ENCODE data around the gene HOXB6.

Gene HOXB6

DNA sequence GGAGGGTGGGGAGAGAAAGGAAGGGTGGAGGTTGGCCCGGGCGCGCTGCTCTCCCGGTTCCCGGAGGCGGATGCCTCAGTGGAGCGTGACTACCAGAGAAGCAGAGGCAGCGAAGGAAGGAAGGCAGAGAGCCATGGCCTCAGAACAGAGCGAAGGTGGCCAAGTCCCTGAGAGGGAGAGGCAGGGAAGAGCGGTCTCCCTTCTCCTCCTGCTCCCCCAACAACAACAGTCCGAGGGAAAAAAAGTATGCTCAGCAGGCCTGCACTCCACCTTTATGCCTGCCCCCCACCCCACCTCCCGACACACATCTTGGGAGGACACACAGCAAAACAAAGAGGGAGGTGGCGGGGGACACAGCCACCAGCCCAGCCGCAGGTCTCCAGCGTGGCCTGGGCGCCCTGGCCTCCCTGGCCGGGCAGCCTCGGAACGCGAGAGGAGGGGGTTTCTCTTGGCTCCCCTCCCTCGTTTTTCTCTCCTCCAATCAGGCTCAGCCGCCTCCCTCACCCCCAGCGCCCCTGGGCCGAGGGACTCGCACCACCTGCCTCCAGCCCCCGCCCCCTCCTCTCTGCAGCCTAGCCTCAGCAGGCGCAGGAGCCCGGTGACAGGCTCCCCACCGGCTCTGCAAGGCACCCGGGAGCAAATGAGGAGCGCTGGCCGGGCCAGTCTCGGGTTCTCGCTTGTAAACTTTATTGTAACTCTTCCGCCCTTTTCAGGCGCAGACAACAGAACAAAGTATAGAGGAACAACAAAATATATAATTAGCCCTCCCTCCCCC lies 7.1 kb upstream of the HOXB6 start:
- TF ChIP-seq BACH2 (CRISPR knock-in tag; IDR thresholded peaks at IDR 0.05; ENCODE audit: borderline replicate concordance) (no peak), ZNF70 (CRISPR knock-in tag; IDR thresholded peaks at IDR 0.05) (no peak), CSDC2 (CRISPR knock-in tag; IDR thresholded peaks at IDR 0.05) (no peak), SNAI2 (CRISPR knock-in tag; IDR thresholded peaks at IDR 0.05) (no peak), ZNF565 (CRISPR knock-in tag; conservative IDR thresholded peaks at IDR 0.05; ENCODE audit: low read depth) (no peak), ZC3H10 (CRISPR knock-in tag; IDR thresholded peaks at IDR 0.05) (no peak)
- TF ChIP-seq, protein P1, sequence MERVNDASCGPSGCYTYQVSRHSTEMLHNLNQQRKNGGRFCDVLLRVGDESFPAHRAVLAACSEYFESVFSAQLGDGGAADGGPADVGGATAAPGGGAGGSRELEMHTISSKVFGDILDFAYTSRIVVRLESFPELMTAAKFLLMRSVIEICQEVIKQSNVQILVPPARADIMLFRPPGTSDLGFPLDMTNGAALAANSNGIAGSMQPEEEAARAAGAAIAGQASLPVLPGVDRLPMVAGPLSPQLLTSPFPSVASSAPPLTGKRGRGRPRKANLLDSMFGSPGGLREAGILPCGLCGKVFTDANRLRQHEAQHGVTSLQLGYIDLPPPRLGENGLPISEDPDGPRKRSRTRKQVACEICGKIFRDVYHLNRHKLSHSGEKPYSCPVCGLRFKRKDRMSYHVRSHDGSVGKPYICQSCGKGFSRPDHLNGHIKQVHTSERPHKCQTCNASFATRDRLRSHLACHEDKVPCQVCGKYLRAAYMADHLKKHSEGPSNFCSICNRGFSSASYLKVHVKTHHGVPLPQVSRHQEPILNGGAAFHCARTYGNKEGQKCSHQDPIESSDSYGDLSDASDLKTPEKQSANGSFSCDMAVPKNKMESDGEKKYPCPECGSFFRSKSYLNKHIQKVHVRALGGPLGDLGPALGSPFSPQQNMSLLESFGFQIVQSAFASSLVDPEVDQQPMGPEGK (CRISPR knock-in tag; IDR thresholded peaks at IDR 0.05; ENCODE audit: borderline replicate concordance): no peak

DNA sequence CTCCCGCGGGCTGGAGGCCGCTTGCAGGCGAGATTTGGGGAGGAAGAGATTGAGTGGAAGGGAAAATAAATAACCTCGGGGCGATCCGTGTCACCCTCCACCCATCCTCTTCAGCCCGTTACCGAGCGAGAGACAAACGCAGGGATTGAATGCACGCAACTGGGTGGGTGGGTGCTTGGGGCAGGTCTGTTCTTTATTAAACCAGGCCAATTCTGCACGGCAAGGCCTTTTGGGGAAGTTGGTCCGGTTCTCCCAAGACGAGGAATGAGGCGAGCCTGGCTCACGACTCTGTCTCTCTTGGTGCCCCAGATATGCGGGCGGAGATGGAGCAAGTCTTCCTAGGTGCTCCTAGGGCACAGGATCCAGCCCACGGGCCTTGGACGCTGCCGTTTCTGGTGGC lies 6.4 kb upstream of the HOXB6 start:
- TF ChIP-seq GLIS3 (CRISPR knock-in tag; IDR thresholded peaks at IDR 0.05) (no peak), SNAI2 (CRISPR knock-in tag; IDR thresholded peaks at IDR 0.05) (no peak), ZNF8 (CRISPR knock-in tag; IDR thresholded peaks at IDR 0.05) (no peak), ZC3H10 (CRISPR knock-in tag; IDR thresholded peaks at IDR 0.05) (no peak)
- TF ChIP-seq, protein P2, sequence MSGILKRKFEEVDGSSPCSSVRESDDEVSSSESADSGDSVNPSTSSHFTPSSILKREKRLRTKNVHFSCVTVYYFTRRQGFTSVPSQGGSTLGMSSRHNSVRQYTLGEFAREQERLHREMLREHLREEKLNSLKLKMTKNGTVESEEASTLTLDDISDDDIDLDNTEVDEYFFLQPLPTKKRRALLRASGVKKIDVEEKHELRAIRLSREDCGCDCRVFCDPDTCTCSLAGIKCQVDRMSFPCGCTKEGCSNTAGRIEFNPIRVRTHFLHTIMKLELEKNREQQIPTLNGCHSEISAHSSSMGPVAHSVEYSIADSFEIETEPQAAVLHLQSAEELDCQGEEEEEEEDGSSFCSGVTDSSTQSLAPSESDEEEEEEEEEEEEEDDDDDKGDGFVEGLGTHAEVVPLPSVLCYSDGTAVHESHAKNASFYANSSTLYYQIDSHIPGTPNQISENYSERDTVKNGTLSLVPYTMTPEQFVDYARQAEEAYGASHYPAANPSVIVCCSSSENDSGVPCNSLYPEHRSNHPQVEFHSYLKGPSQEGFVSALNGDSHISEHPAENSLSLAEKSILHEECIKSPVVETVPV (CRISPR knock-in tag; IDR thresholded peaks at IDR 0.05): no peak
- no peak for ATAC-seq

More for the DNA sequence above, 7.1 kb upstream of the HOXB6 start:
- no peak for ATAC-seq

DNA sequence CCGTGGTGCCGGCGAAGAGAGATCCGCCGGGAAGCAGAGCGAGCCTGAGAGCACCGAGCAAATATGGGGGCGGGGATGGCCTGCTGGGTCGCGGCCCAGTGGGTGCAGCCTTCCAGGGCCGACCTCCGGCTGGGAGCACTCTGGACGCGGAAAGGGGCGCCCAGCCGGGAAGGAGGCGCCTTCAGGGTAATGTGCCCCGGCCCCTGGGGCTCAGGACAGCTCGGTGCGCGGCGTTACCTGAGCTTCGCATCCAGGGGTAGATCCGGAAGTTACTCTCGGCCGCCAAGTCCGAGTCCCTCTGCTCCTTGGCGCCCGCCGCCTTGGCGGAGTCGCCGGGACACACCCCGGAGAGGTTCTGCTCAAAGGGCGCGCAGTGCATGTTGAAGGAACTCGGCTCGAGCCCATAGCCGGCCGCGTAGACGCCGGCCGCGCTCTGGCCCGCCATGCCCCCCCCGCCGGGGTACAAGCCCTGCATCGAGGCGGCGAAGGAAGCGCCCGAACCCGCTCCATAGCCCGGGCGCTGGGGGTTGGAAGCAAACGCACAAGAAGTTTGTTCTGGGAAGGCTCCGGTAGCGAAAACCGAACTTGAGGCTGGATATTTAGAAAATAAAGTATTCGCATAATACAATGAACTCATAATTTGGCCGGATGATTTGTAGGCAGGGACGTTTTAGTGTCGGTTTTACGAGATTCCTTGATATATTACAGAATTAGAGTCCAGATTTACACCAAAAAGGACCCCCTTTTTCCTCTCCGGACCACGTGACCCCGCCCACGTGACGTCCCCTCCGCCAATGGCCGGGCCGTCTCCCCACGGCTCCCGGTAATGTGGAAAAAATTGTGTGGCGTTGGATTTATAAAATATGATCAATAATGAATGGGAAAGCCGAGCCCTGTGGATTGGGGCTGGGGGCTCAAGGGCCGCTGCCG lies 5.8 kb upstream of the HOXB6 start, which contains the start of gene HOXB7:
Gene HOXB7, minus strand, starts transcription at position 736 of the 930 bp plus-strand sequence. Its CDS starts 99 bp downstream, at position 637.
- no peak for ATAC-seq
- no peak for TF ChIP-seq ZFP3 (CRISPR knock-in tag; IDR thresholded peaks at IDR 0.05)
- no peak for TF ChIP-seq BACH2 (CRISPR knock-in tag; IDR thresholded peaks at IDR 0.05; ENCODE audit: borderline replicate concordance)
- no peak for TF ChIP-seq ISL1 (CRISPR knock-in tag; IDR thresholded peaks at IDR 0.05)
- TF ChIP-seq, protein P2 (CRISPR knock-in tag; IDR thresholded peaks at IDR 0.05): no peak
- no peak for TF ChIP-seq TCF4 (CRISPR knock-in tag; IDR thresholded peaks at IDR 0.05; ENCODE audit: borderline replicate concordance)
- TF ChIP-seq ZNF8 (CRISPR knock-in tag; IDR thresholded peaks at IDR 0.05): no peak
- no peak for TF ChIP-seq GLIS3 (CRISPR knock-in tag; IDR thresholded peaks at IDR 0.05)
- TF ChIP-seq ESRRG (CRISPR knock-in tag; IDR thresholded peaks at IDR 0.05): no peak
- no peak for TF ChIP-seq ZFP30 (CRISPR knock-in tag; IDR thresholded peaks at IDR 0.05)
- TF ChIP-seq, protein P3, sequence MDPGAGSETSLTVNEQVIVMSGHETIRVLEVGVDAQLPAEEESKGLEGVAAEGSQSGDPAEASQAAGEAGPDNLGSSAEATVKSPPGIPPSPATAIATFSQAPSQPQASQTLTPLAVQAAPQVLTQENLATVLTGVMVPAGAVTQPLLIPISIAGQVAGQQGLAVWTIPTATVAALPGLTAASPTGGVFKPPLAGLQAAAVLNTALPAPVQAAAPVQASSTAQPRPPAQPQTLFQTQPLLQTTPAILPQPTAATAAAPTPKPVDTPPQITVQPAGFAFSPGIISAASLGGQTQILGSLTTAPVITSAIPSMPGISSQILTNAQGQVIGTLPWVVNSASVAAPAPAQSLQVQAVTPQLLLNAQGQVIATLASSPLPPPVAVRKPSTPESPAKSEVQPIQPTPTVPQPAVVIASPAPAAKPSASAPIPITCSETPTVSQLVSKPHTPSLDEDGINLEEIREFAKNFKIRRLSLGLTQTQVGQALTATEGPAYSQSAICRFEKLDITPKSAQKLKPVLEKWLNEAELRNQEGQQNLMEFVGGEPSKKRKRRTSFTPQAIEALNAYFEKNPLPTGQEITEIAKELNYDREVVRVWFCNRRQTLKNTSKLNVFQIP (CRISPR knock-in tag; IDR thresholded peaks at IDR 0.05; ENCODE audit: borderline replicate concordance, low read depth): no peak
- no peak for TF ChIP-seq ZNF70 (CRISPR knock-in tag; IDR thresholded peaks at IDR 0.05)
- TF ChIP-seq ZNF565 (CRISPR knock-in tag; conservative IDR thresholded peaks at IDR 0.05; ENCODE audit: low read depth): no peak
- no peak for TF ChIP-seq TOX (CRISPR knock-in tag; IDR thresholded peaks at IDR 0.05; ENCODE audit: borderline replicate concordance)
- TF ChIP-seq ARNTL (CRISPR knock-in tag; IDR thresholded peaks at IDR 0.05; ENCODE audit: borderline replicate concordance, low read depth): no peak
- TF ChIP-seq, protein P1 (CRISPR knock-in tag; IDR thresholded peaks at IDR 0.05; ENCODE audit: borderline replicate concordance): no peak
- TF ChIP-seq PPARA (CRISPR knock-in tag; IDR thresholded peaks at IDR 0.05; ENCODE audit: borderline replicate concordance): no peak
- no peak for TF ChIP-seq OSR1 (CRISPR knock-in tag; IDR thresholded peaks at IDR 0.05)
- TF ChIP-seq, protein P4, sequence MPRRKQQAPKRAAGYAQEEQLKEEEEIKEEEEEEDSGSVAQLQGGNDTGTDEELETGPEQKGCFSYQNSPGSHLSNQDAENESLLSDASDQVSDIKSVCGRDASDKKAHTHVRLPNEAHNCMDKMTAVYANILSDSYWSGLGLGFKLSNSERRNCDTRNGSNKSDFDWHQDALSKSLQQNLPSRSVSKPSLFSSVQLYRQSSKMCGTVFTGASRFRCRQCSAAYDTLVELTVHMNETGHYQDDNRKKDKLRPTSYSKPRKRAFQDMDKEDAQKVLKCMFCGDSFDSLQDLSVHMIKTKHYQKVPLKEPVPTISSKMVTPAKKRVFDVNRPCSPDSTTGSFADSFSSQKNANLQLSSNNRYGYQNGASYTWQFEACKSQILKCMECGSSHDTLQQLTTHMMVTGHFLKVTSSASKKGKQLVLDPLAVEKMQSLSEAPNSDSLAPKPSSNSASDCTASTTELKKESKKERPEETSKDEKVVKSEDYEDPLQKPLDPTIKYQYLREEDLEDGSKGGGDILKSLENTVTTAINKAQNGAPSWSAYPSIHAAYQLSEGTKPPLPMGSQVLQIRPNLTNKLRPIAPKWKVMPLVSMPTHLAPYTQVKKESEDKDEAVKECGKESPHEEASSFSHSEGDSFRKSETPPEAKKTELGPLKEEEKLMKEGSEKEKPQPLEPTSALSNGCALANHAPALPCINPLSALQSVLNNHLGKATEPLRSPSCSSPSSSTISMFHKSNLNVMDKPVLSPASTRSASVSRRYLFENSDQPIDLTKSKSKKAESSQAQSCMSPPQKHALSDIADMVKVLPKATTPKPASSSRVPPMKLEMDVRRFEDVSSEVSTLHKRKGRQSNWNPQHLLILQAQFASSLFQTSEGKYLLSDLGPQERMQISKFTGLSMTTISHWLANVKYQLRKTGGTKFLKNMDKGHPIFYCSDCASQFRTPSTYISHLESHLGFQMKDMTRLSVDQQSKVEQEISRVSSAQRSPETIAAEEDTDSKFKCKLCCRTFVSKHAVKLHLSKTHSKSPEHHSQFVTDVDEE (CRISPR knock-in tag; IDR thresholded peaks at IDR 0.05): no peak
- no peak for TF ChIP-seq SNAI2 (CRISPR knock-in tag; IDR thresholded peaks at IDR 0.05)

Data from SK-N-SH treated with all-trans-retinoic acid at 6 μM for 48 hours (cell line).